ENCODE results near the gene C11orf68. TPM values are rescaled to one million over a fixed set of nuclear protein-coding genes. Genes with fewer than 3 reads are reported as not detected.

Gene C11orf68
- polyA plus RNA-seq, 3 donors: 21.8 to 31.5 (median 22.8) TPM

GRCh38 chr11:65958291-65958690 lies 39.4 kb upstream of the C11orf68 start:
- Histone ChIP-seq H3K36me3 (replicated peaks in 1 of 2; ENCODE audit: control insufficient read depth in 1 of 2, insufficient read depth in 2 of 2, low read length in 2 of 2) (no peaks in the 10 kb centered on the region), H3K9me3 (replicated peaks in 1 of 2; ENCODE audit: control insufficient read depth in 1 of 2, insufficient read depth in 1 of 2, low read length in 2 of 2) (no peaks in the 10 kb centered on the region), H3K4me3 (replicated peaks in 1 of 3; ENCODE audit: low read depth in 2 of 3, low read length in 3 of 3) (no peak overlapping the region), H3K4me2 (replicated peaks; ENCODE audit: extremely low read depth, low read length, poor library complexity, severe bottlenecking) (no peak overlapping the region), H3K4me1 (ENCODE audit: control insufficient read depth in 1 of 2, insufficient read depth in 2 of 2, low read length in 2 of 2) (peaks cover 18 to 31% of the 10 kb centered on the region in 2 donors), H4K20me1 (ENCODE audit: insufficient read depth, low read length) (no peaks in the 10 kb centered on the region), H3K9ac (ENCODE audit: insufficient read depth, low read length, poor library complexity, severe bottlenecking) (no peak overlapping the region), H3K79me2 (ENCODE audit: insufficient read depth, low read length) (peaks cover 18% of the 10 kb centered on the region), H3K27me3 (ENCODE audit: control insufficient read depth in 2 of 2, insufficient read depth in 2 of 2, low read length in 2 of 2) (no peaks in the 10 kb centered on the region), H3K27ac (ENCODE audit: low read depth in 1 of 2, low read length in 2 of 2) (no peak overlapping the region), H2AFZ (ENCODE audit: insufficient read depth, low read depth, low read length, poor library complexity, severe bottlenecking) (no peak overlapping the region)
- peaks cover 26% of the 10 kb centered on the region for H3K4me1 Mint-ChIP-seq
- peaks cover 2 to 4% (median 3%) of the 10 kb centered on the region in 3 donors for H3K27me3 Mint-ChIP-seq (ENCODE audit: low read depth in 3 of 3)
- intact Hi-C loops (cut with micrococcal nuclease): no loop called here
- H3K27ac Mint-ChIP-seq: no peak overlapping the region
- H3K36me3 Mint-ChIP-seq: peaks cover 3 to 4% of the 10 kb centered on the region in 2 donors
- TF ChIP-seq CTCF (IDR thresholded peaks at IDR 0.05): no peak
- no CpG with 5 or more reads among the region's 4 CpGs for WGBS (ENCODE audit: insufficient coverage)
- no peak for DNase-seq
- H3K9me3 Mint-ChIP-seq: peaks cover 0 to 2% (median 0%) of the 10 kb centered on the region in 7 donors
- no peak overlapping the region for H3K4me3 Mint-ChIP-seq

GRCh38 chr11:65954771-65955170 lies 35.9 kb upstream of the C11orf68 start:
- Mint-ChIP-seq H3K27me3 (ENCODE audit: low read depth in 3 of 3) (peaks cover 7 to 16% (median 8%) of the 10 kb centered on the region in 3 donors), H3K9me3 (peaks cover 0 to 4% (median 0%) of the 10 kb centered on the region in 7 donors), H3K4me3 (no peak overlapping the region), H3K27ac (no peak overlapping the region), H3K36me3 (no peaks in the 10 kb centered on the region), H3K4me1 (peaks cover 10% of the 10 kb centered on the region)
- 100% methylated on average over 2 of the region's 8 CpGs for WGBS (ENCODE audit: insufficient coverage)
- no peak for DNase-seq
- Histone ChIP-seq H3K27ac (ENCODE audit: low read depth in 1 of 2, low read length in 2 of 2) (no peak overlapping the region), H3K4me2 (replicated peaks; ENCODE audit: extremely low read depth, low read length, poor library complexity, severe bottlenecking) (no peak overlapping the region), H2AFZ (ENCODE audit: insufficient read depth, low read depth, low read length, poor library complexity, severe bottlenecking) (no peak overlapping the region), H3K9me3 (replicated peaks in 1 of 2; ENCODE audit: control insufficient read depth in 1 of 2, insufficient read depth in 1 of 2, low read length in 2 of 2) (no peaks in the 10 kb centered on the region), H3K4me1 (ENCODE audit: control insufficient read depth in 1 of 2, insufficient read depth in 2 of 2, low read length in 2 of 2) (peaks cover 4 to 13% of the 10 kb centered on the region in 2 donors), H4K20me1 (ENCODE audit: insufficient read depth, low read length) (no peaks in the 10 kb centered on the region), H3K36me3 (replicated peaks in 1 of 2; ENCODE audit: control insufficient read depth in 1 of 2, insufficient read depth in 2 of 2, low read length in 2 of 2) (no peaks in the 10 kb centered on the region), H3K27me3 (ENCODE audit: control insufficient read depth in 2 of 2, insufficient read depth in 2 of 2, low read length in 2 of 2) (no peaks in the 10 kb centered on the region), H3K79me2 (ENCODE audit: insufficient read depth, low read length) (no peaks in the 10 kb centered on the region), H3K9ac (ENCODE audit: insufficient read depth, low read length, poor library complexity, severe bottlenecking) (no peak overlapping the region), H3K4me3 (replicated peaks in 1 of 3; ENCODE audit: low read depth in 2 of 3, low read length in 3 of 3) (no peak overlapping the region)
- TF ChIP-seq CTCF (IDR thresholded peaks at IDR 0.05): no peak
- intact Hi-C loops (cut with micrococcal nuclease): no loop called here

All from CD14-positive monocyte (primary cell).